GM19240 (cell line): ENCODE measurements around the gene ZNF506.
"Not testable (repeated sequence)": the region's sequence is repeated elsewhere in the genome, so short reads cannot be mapped to it uniquely, and the experiment has no call there.

Experiments
- DNase-seq: peaks from one replicate; pipeline ENCODE4 v3.0.0; 2011; ENCODE audit warnings: low spot score; ENCODE audit not compliant: insufficient read length

The ZNF506 gene

GRCh38 chr19:19745496-19746285, 75.9 kb downstream of the ZNF506 start:
- no peak for DNase-seq

- DNase-seq, result no peak
Observed at GRCh38 chr19:19744641-19745040, 76.9 kb downstream of the ZNF506 start.

GRCh38 chr19:19743921-19744320, 77.6 kb downstream of the ZNF506 start:
- not testable (repeated sequence) for DNase-seq

- DNase-seq, result no peak
Observed at GRCh38 chr19:19743176-19743575, 78.4 kb downstream of the ZNF506 start.

- no peak for DNase-seq
Observed at GRCh38 chr19:19742773-19743172, 78.8 kb downstream of the ZNF506 start.
